ENCODE measurements around the gene CELF2.

The CELF2 gene

GRCh38 chr10:11230498-11231167 lies 213.0 kb downstream of the CELF2 start:
- TF ChIP-seq EZH2 (IDR thresholded peaks at IDR 0.05; ENCODE audit: borderline replicate concordance, low read depth, low read length, severe bottlenecking) (no peak), CTCF (IDR thresholded peaks at IDR 0.05; ENCODE audit: borderline replicate concordance, extremely low read depth, low read length, poor library complexity, severe bottlenecking) (no peak)
- peaks cover 31% of the 10 kb centered on the region for H3K36me3 ChIP-seq (ENCODE audit: insufficient read depth, low read length)
- no peak for DNase-seq

GRCh38 chr10:11231285-11231684 lies 213.6 kb downstream of the CELF2 start:
- DNase-seq = no peak
- Histone ChIP-seq H3K27ac (ENCODE audit: low read length) (no peak overlapping the region), H3K4me2 (ENCODE audit: insufficient read depth, low read length) (no peak overlapping the region), H3K36me3 (ENCODE audit: insufficient read depth, low read length) (peaks cover 31% of the 10 kb centered on the region), H3K27me3 (ENCODE audit: insufficient read depth, low read length, poor library complexity) (no peaks in the 10 kb centered on the region), H3K4me1 (ENCODE audit: insufficient read depth, low read length) (peaks cover 25% of the 10 kb centered on the region), H3K4me3 (ENCODE audit: low read depth in 1 of 2, low read length in 2 of 2) (no peak overlapping the region), H3K79me2 (ENCODE audit: insufficient read depth, low read length) (peaks cover 57% of the 10 kb centered on the region), H2AFZ (ENCODE audit: low read depth, low read length) (no peak overlapping the region), H4K20me1 (ENCODE audit: insufficient read depth, low read length) (peaks cover 27% of the 10 kb centered on the region), H3K9me3 (ENCODE audit: insufficient read depth, low read length, severe bottlenecking) (no peaks in the 10 kb centered on the region), H3K9ac (ENCODE audit: low read depth, low read length) (no peak overlapping the region)
- no peak for ATAC-seq (ENCODE audit: insufficient read depth, low read depth)
- no peak for TF ChIP-seq EZH2 (IDR thresholded peaks at IDR 0.05; ENCODE audit: borderline replicate concordance, low read depth, low read length, severe bottlenecking)
- no peak for TF ChIP-seq CTCF (IDR thresholded peaks at IDR 0.05; ENCODE audit: borderline replicate concordance, extremely low read depth, low read length, poor library complexity, severe bottlenecking)

More at GRCh38 chr10:11230498-11231167, 213.0 kb downstream of the CELF2 start:
- no peak for ATAC-seq (ENCODE audit: insufficient read depth, low read depth)
- Histone ChIP-seq H3K27me3 (ENCODE audit: insufficient read depth, low read length, poor library complexity) (no peaks in the 10 kb centered on the region), H3K4me2 (ENCODE audit: insufficient read depth, low read length) (no peak overlapping the region), H4K20me1 (ENCODE audit: insufficient read depth, low read length) (peaks cover 32% of the 10 kb centered on the region), H3K4me3 (ENCODE audit: low read depth in 1 of 2, low read length in 2 of 2) (no peak overlapping the region), H3K4me1 (ENCODE audit: insufficient read depth, low read length) (peaks cover 25% of the 10 kb centered on the region), H3K9ac (ENCODE audit: low read depth, low read length) (no peak overlapping the region), H3K79me2 (ENCODE audit: insufficient read depth, low read length) (peaks cover 58% of the 10 kb centered on the region), H3K9me3 (ENCODE audit: insufficient read depth, low read length, severe bottlenecking) (no peaks in the 10 kb centered on the region), H2AFZ (ENCODE audit: low read depth, low read length) (no peak overlapping the region), H3K27ac (ENCODE audit: low read length) (no peak overlapping the region)

GRCh38 chr10:11232222-11232961 lies 214.7 kb downstream of the CELF2 start:
- H3K27me3 ChIP-seq (ENCODE audit: insufficient read depth, low read length, poor library complexity) = no peaks in the 10 kb centered on the region
- H3K9me3 ChIP-seq (ENCODE audit: insufficient read depth, low read length, severe bottlenecking) = no peaks in the 10 kb centered on the region
- H3K4me3 ChIP-seq (ENCODE audit: low read depth in 1 of 2, low read length in 2 of 2) = no peak overlapping the region
- ATAC-seq (ENCODE audit: insufficient read depth, low read depth) (no peak), DNase-seq (no peak)
- TF ChIP-seq CTCF (IDR thresholded peaks at IDR 0.05; ENCODE audit: borderline replicate concordance, extremely low read depth, low read length, poor library complexity, severe bottlenecking) (no peak), EZH2 (IDR thresholded peaks at IDR 0.05; ENCODE audit: borderline replicate concordance, low read depth, low read length, severe bottlenecking) (no peak)
- H3K4me2 ChIP-seq (ENCODE audit: insufficient read depth, low read length) = no peak overlapping the region
- H3K79me2 ChIP-seq (ENCODE audit: insufficient read depth, low read length) = peaks cover 58% of the 10 kb centered on the region
- no peak overlapping the region for H2AFZ ChIP-seq (ENCODE audit: low read depth, low read length)
- peaks cover 25% of the 10 kb centered on the region for H4K20me1 ChIP-seq (ENCODE audit: insufficient read depth, low read length)
- H3K27ac ChIP-seq (ENCODE audit: low read length) = no peak overlapping the region
- H3K36me3 ChIP-seq (ENCODE audit: insufficient read depth, low read length) = peaks cover 23% of the 10 kb centered on the region
- H3K4me1 ChIP-seq (ENCODE audit: insufficient read depth, low read length) = peaks cover 20% of the 10 kb centered on the region
- H3K9ac ChIP-seq (ENCODE audit: low read depth, low read length) = no peak overlapping the region

Measured in DND-41 (cell line).